ENCODE measurements around the gene TMEM263.

The TMEM263 gene

DNA sequence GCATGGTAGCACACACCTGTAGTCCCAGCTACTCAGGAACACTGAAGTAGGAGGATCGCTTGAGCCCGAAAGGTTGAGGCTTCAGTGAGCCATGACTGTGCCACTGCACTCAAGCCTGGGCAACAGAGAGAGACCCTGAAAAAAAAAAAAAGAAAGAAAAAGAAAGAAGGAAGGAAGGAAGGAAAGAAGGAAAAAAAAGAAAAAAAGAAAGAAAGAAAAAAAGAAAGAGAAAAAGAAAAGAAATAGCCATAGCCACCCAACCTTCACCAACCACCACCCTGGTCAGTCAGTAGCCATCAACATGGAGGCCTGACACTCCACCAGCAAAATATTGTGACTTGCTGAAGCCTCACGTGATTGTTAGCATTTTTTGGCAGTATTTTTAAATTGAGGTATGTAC is 21.4 kb upstream of the TMEM263 start:
- H3K27ac ChIP-seq, result no peak overlapping the region
- no peak for DNase-seq (ENCODE audit: low read depth, low spot score)
- no peaks in the 10 kb centered on the region for H3K9me3 ChIP-seq (ENCODE audit: low read depth, low read length)
- H3K4me3 ChIP-seq, result no peak overlapping the region
- no peak for TF ChIP-seq POLR2AphosphoS5 (IDR thresholded peaks at IDR 0.05; ENCODE audit: borderline replicate concordance, low read depth, low read length)
- TF ChIP-seq FOXP2 (optimal IDR thresholded peaks at IDR 0.05; ENCODE audit: control extremely low read depth, extremely low read length, insufficient read depth), result no peak
- no peak for TF ChIP-seq EZH2 (IDR thresholded peaks at IDR 0.05)
- no peak overlapping the region for H3K9ac ChIP-seq (ENCODE audit: insufficient read length)
- no peaks in the 10 kb centered on the region for H3K36me3 ChIP-seq (ENCODE audit: insufficient read depth, low read length)

DNA sequence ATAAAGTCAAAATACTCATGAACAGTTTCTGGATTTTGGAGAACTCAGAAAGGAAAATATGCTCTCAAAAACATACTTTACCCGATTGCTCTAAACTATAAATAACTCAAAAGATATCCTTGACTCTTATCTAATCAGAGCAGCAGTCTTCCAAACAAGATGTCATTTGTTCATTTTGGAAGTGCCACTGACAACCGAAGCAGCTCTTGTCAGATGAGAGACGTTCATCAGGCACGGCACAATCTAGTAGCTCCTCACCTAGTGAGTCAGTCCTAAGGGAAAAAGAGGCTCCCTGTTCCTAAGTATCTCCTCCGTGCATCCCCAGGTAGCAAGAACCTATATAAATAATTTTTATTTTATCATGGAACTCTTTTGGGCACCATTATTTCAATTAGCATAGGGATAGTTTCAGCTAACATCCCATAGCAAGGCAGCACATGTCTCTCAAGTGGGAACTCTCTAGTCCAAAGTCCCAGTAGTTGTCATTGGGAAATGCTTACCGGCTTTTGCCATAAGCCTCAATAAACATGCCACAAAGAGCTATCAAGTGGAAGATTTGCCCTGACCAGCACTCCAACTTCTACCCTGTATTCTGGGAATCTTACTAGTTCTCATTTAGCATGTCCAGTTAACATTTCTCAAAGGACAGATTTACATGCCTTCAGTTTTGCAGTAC is 14.1 kb upstream of the TMEM263 start:
- Histone ChIP-seq H3K36me3 (ENCODE audit: insufficient read depth, low read length) (no peaks in the 10 kb centered on the region), H3K9ac (ENCODE audit: insufficient read length) (no peak overlapping the region), H3K27ac (no peak overlapping the region), H3K4me3 (no peak overlapping the region), H3K9me3 (ENCODE audit: low read depth, low read length) (peaks cover 5% of the 10 kb centered on the region; the same call in 1 of the 2 replicates)
- TF ChIP-seq FOXP2 (optimal IDR thresholded peaks at IDR 0.05; ENCODE audit: control extremely low read depth, extremely low read length, insufficient read depth) (no peak), EZH2 (IDR thresholded peaks at IDR 0.05) (no peak), POLR2AphosphoS5 (IDR thresholded peaks at IDR 0.05; ENCODE audit: borderline replicate concordance, low read depth, low read length) (no peak)
- DNase-seq (ENCODE audit: low read depth, low spot score), result no peak

DNA sequence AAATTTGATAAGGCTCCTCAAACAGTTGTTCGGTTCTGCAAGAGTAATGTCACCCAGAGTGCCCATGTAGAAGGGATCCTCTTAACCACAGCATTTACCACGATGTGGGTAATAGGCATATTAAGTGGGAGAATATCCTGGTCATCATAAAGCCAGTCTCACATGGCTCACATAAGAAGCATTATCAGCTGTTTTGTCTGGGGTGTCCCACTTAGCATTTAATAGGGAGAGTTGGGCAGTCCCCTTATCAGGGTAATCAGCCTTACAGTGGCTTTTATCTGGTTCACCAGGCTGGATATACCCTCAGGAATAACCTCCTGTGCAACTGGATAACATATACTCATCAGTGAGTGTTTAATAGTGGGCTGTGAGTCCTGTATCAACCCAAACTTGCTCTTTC is 12.9 kb upstream of the TMEM263 start:
- Histone ChIP-seq H3K27ac (no peak overlapping the region), H3K9me3 (ENCODE audit: low read depth, low read length) (peaks cover 5% of the 10 kb centered on the region; the same call in 1 of the 2 replicates), H3K4me3 (no peak overlapping the region), H3K36me3 (ENCODE audit: insufficient read depth, low read length) (no peaks in the 10 kb centered on the region), H3K9ac (ENCODE audit: insufficient read length) (no peak overlapping the region)
- DNase-seq (ENCODE audit: low read depth, low spot score), result no peak
- TF ChIP-seq FOXP2 (optimal IDR thresholded peaks at IDR 0.05; ENCODE audit: control extremely low read depth, extremely low read length, insufficient read depth) (no peak), POLR2AphosphoS5 (IDR thresholded peaks at IDR 0.05; ENCODE audit: borderline replicate concordance, low read depth, low read length) (no peak), EZH2 (IDR thresholded peaks at IDR 0.05) (no peak)

- no peak for DNase-seq (ENCODE audit: low read depth, low spot score)
- no peak overlapping the region for H3K27ac ChIP-seq
- H3K36me3 ChIP-seq (ENCODE audit: insufficient read depth, low read length), result no peaks in the 10 kb centered on the region
- TF ChIP-seq FOXP2 (optimal IDR thresholded peaks at IDR 0.05; ENCODE audit: control extremely low read depth, extremely low read length, insufficient read depth) (no peak), EZH2 (IDR thresholded peaks at IDR 0.05) (no peak), POLR2AphosphoS5 (IDR thresholded peaks at IDR 0.05; ENCODE audit: borderline replicate concordance, low read depth, low read length) (no peak)
- H3K9me3 ChIP-seq (ENCODE audit: low read depth, low read length), result peaks cover 5% of the 10 kb centered on the region; the same call in 1 of the 2 replicates
- no peak overlapping the region for H3K4me3 ChIP-seq
- no peak overlapping the region for H3K9ac ChIP-seq (ENCODE audit: insufficient read length)
These were observed 10.4 kb upstream of the TMEM263 start for GRCh38 chr12:106945261-106945851.

- Histone ChIP-seq H3K4me3 (no peak overlapping the region), H3K9ac (ENCODE audit: insufficient read length) (no peak overlapping the region), H3K9me3 (ENCODE audit: low read depth, low read length) (peaks cover 5% of the 10 kb centered on the region; the same call in 1 of the 2 replicates), H3K27ac (no peak overlapping the region), H3K36me3 (ENCODE audit: insufficient read depth, low read length) (no peaks in the 10 kb centered on the region)
- no peak for DNase-seq (ENCODE audit: low read depth, low spot score)
- TF ChIP-seq EZH2 (IDR thresholded peaks at IDR 0.05) (no peak), POLR2AphosphoS5 (IDR thresholded peaks at IDR 0.05; ENCODE audit: borderline replicate concordance, low read depth, low read length) (no peak)
These were observed 8.2 kb upstream of the TMEM263 start for GRCh38 chr12:106947461-106947860.

- Histone ChIP-seq H3K9ac (ENCODE audit: insufficient read length) (no peak overlapping the region), H3K9me3 (ENCODE audit: low read depth, low read length) (no peaks in the 10 kb centered on the region), H3K27ac (no peak overlapping the region), H3K36me3 (ENCODE audit: insufficient read depth, low read length) (no peaks in the 10 kb centered on the region), H3K4me3 (no peak overlapping the region)
- DNase-seq (ENCODE audit: low read depth, low spot score), result no peak
- TF ChIP-seq EZH2 (IDR thresholded peaks at IDR 0.05), result no peak
- no peak for TF ChIP-seq FOXP2 (optimal IDR thresholded peaks at IDR 0.05; ENCODE audit: control extremely low read depth, extremely low read length, insufficient read depth)
- TF ChIP-seq POLR2AphosphoS5 (IDR thresholded peaks at IDR 0.05; ENCODE audit: borderline replicate concordance, low read depth, low read length), result no peak
These were observed 5.1 kb upstream of the TMEM263 start for GRCh38 chr12:106950591-106950990.

- Histone ChIP-seq H3K9ac (ENCODE audit: insufficient read length) (peak overlapping the region; percentile 90), H3K27ac (peak overlapping the region; percentile 49; the same call in 1 of the 2 replicates), H3K36me3 (ENCODE audit: insufficient read depth, low read length) (no peaks in the 10 kb centered on the region), H3K9me3 (ENCODE audit: low read depth, low read length) (no peaks in the 10 kb centered on the region), H3K4me3 (peak overlapping the region; percentile 91)
- TF ChIP-seq FOXP2 (optimal IDR thresholded peaks at IDR 0.05; ENCODE audit: control extremely low read depth, extremely low read length, insufficient read depth) (no peak), POLR2AphosphoS5 (IDR thresholded peaks at IDR 0.05; ENCODE audit: borderline replicate concordance, low read depth, low read length) (no peak), EZH2 (IDR thresholded peaks at IDR 0.05) (no peak)
- no peak for DNase-seq (ENCODE audit: low read depth, low spot score)
These were observed 2.1 kb upstream of the TMEM263 start for GRCh38 chr12:106953352-106954250.

All from SK-N-MC (cell line).